Left ventricle myocardium superior (tissue), 1 donor: ENCODE data around the gene ZMYM2. TPM values are rescaled to one million over a fixed set of nuclear protein-coding genes. Genes with fewer than 3 reads are reported as not detected.

ENCODE experiments used
- ATAC-seq: fragments of 200-7000 bp; cut with Tn5 transposase; one replicate; pipeline ENCODE4 v1.9.1; 2020; ENCODE audit warnings: mild to moderate bottlenecking, moderate library complexity
- DNase-seq: peaks from one replicate; pipeline ENCODE4 v3.0.0-alpha.2; 2020
- intact Hi-C: fragments of 100-400 bp; cut with micrococcal nuclease; formaldehyde crosslinking; loops from one replicate; pipeline ENCODE4 v1.11.0; 2022
- total RNA-seq: library from RNA; stranded (reverse); fragmentation: NEBNext Ultra II Directional; extraction: Animal tissue kit (Norgen Biotek cat#: 25700); gene quantifications from one replicate; pipeline ENCODE4 v1.2.1, GENCODE V29; 2021
- donor health status: DM: no; HTN: yes; CAD: no; lungs with severe emphysema.

The ZMYM2 gene
- total RNA-seq, 1 donor from 2014 or later = 49.8 TPM

DNA sequence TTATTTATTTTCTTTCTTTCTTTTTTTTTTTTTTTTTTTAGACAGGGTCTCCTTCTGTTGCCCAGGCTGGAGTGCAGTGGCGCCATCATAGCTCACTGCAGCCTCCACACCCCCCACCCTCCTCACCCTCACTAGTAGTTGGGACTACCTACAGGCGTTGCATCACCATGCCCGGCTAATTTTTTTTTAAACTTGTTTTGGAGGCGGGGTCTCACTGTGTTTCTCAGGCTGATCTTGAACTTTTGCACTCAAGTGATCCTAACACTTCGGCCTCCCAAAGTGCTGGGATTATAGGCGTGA is 168.7 kb downstream of the ZMYM2 start:
- intact Hi-C loops = no loop called here
- DNase-seq = no peak
- ATAC-seq = peak; percentile 22

DNA sequence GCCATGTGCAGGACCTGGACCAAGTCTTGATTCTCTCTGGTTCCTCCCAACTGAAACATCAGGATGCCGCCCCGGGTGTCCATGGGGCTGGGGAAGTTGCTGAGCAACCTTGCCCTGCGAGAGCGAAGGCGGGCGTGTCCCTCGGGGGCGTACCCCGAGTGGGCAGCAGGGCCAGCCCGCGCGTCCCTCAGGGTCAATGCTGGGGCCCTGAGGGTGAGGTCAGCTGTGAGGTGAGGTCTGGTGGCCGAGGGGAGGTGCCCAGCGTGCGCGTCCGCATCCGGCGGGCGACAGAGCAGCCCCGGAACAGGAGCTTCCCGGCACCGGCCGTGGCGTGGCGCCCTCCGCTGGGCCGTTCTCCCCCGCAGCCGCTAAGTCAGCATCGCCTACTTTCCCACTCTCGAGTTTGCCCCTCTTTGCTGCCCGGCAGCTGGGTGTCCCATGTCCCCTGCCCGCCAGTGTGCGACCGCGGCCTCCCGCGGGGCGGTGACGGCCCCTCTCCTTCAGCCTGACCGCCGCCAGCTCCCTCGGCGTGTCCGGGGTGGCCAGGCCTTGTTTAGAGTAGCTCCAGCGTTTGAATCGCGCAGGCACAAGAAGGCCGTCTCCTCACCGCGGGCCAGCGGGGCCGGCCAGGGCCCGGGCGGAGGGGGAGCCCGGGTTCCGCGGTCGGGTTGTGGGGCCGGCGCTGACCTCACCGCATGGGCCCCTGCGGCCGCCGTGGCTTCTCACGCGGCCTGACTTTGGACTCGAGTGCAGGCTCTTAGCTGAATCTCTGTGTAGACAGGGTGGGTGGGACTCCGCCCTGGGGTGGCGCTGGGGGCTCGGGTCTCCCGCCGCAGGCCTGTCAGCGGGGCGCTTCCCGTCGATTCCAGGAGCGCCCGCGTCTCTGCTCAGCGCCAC is 169.3 kb downstream of the ZMYM2 start:
- ATAC-seq = peak; percentile 85
- DNase-seq = peak; percentile 86
- intact Hi-C loops = no loop called here

DNA sequence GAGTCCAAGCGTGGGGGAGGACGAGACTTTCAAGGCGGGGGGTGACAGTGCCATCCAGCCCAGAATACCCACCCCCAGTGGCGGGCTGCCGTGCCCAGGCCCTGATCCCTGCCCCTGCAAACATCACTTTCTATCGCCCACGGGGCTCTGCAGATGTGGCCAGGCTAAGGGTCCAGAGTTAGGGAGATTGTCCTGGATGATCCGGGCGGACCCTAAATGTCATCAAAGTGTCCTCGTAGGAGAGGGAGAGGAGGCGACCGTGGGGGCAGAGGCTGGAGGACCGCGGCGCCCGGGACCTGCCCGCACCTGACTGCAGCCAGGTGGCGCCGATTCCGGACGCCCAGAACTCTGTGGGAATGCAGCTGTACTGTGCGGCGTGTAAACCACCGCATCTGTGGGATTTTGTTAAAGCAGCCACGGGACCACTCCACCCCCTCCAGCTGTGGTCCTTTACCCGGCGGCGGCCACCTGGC is 170.0 kb downstream of the ZMYM2 start:
- intact Hi-C loops = no loop called here
- ATAC-seq (peak; percentile 24), DNase-seq (peak; percentile 47)

DNA sequence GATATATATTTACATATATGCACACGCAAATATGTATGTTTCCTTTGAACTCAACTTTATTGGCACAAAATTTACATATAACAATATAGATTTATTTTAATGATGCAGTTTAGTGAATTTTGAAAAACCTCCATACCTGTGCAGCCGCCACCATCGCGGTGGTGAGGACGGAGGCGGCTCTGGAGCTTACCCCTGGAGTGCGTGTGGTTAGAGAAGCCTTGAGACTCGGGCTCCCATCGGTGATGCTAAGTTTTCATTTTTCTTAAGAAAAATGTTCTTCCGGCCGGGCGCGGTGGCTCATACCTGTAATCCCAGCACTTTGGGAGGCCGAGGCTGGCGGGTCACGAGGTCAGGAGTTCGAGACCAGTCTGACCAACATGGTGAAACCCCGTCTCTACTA is 170.5 kb downstream of the ZMYM2 start:
- intact Hi-C loops = no loop called here

DNA sequence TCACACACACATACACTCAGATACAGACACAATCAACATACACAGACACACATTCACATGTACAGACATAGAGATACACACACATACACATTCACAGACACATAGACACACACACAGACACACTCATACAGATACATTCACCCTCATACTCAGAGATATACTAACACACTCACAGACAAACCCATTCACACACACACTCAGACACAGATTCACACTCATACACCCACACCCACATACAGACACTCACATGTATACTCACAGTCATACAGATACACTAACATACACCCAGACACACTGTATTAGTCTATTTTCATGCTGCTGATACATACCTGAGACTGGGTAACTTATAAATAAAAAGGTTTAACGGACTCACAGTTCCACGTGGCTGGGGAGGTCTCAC is 171.5 kb downstream of the ZMYM2 start:
- intact Hi-C loops = no loop called here
- DNase-seq (no peak), ATAC-seq (no peak)

More for the DNA sequence above, 170.5 kb downstream of the ZMYM2 start:
- no peak for ATAC-seq
- no peak for DNase-seq

DNA sequence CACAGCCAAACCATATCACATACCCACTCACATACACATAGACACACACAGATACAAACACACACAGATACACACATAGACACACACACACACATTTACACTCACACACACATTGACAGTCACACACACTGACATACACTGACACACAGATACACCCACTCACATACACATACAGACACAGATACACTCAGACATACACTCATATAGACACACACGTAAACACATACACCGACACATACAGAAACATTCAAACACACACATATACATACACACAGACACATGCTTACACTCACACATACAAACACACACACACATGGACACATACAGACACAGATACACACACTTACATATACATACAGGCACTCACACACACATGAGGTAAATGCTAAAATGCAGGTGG is 172.1 kb downstream of the ZMYM2 start:
- ATAC-seq (no peak), DNase-seq (no peak)
- intact Hi-C loops = no loop called here

DNA sequence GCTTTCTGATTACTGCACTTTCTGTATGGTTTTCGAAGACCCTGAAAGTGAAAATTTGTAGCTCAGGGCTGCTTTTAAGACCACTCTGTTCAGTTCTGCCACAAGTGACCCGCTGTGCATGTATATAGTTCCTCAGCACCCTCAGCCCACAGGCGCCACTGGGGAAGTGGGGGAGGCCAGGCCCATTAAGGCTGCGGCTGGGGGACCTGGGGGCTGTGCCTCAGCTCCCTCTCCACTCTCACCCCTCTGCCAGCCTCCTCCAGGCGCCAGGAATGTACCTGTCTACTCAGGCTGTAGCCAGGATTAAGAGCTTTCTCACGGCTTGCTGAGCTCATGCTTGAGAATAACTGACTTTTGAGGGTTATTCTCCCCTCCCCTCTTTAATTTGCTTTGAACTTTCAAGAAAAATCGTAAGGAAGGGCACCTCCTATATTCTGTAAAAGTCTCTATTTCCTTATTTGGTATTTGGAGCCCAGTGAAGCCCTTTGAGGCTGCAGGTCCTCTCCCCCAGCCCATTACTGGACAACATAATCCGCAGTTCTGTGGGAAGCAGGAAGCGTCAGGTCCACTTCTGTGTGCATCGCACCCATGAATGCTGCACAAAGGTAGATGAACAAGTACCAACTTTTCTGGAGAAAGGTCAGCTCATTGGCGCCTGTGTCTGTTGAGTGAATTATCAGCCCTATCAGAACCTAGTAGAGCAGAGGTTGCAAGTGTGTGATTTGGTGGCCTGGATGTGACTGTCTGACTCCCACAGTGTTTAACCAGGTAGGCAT is 172.7 kb downstream of the ZMYM2 start:
- DNase-seq (no peak), ATAC-seq (peak; percentile 6)
- intact Hi-C loops = no loop called here

DNA sequence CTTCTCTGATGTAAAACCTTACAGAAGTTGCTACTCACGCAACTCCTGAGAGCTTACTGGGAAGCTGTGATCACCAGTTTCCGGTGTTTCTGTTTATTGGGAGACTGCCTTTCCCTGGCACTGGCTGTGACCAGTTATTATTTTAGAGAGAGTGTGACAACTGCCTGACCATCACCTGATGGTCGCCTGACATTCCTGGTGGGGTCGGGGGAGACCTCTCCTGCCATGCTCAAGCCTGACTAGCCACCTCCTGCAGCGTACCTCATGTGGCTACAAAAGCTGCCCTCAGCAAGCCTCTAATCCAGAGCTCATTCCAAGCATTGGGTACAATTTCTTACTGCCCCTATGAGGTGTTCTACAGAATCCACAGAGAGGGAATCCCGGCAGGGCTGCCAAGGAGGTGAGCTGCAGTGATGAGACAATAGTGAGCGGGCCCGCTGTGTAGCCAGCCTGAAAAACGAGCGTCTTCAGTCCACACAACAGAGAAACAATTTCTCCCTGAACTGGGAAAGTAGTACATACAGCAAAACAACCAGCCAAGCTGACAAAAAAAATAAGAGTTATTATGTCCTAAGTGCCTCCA is 173.6 kb downstream of the ZMYM2 start:
- ATAC-seq = no peak
- DNase-seq = no peak

DNA sequence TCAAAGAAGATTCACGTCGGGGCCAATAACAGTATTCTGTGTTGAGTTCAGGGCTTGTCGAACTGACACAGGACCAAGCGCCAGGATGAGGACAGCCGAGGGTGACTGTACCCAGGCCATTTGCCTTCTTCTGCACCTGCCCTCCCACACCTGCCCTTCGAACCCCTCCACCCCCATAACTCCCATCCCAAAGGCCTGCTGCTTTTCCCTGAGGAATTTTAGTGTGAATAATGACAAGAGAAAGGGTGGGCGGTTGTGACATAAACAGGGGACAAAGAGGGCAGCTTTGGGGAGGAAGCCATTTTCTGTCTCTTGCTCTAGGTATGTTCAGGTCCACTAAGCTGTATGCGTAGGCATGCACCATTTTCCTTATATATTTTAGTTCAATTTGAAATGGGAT is 176.2 kb downstream of the ZMYM2 start:
- no peak for DNase-seq
- ATAC-seq = no peak
- intact Hi-C loops = no loop called here

More for the DNA sequence above, 173.6 kb downstream of the ZMYM2 start:
- intact Hi-C loops = no loop called here

DNA sequence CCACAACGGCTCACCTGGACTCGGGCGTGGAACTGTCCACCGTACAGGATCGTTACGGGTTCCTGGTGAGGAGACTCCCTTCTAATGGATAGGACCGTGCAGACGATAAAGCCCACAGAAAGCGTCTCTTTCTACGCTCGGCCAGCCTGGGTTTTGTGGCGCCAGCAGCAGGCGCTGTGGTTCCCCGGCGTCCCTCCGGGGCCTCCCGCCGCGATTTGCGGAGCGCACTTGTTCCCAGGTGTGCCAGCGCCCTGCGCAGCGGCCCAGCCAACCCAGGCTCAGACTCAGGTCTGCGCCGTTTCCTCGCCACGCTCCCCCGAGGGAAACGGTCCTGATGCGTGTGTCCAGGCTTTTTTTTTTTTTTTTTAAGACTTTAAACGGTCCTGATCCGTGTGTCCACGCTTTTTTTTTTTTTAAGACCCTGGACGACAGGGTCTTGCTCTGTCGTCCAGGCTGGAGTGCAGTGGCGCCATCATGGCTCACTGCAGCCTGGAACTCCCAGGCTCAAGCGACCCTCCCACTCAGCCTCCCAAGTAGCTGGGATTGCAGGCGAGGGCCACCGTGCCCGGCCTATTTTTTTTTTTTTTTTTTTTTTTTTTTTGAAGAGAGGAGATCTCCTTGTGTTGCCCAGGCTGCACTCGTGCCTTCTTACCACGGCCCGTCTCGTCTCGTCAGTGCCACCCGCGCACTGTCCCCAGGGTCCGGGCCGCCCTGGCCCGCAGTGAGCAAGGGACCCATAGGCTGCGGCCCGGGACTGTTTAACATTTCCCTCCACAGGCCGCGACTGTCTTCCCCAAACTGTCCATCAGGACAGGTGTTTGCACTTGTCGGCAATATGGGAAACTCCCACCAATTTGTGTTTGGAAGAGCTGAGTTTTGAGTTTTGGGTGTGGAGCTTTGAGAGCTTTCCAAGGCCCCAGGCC is 178.5 kb downstream of the ZMYM2 start:
- intact Hi-C loops = no loop called here
- no peak for ATAC-seq
- DNase-seq = no peak

DNA sequence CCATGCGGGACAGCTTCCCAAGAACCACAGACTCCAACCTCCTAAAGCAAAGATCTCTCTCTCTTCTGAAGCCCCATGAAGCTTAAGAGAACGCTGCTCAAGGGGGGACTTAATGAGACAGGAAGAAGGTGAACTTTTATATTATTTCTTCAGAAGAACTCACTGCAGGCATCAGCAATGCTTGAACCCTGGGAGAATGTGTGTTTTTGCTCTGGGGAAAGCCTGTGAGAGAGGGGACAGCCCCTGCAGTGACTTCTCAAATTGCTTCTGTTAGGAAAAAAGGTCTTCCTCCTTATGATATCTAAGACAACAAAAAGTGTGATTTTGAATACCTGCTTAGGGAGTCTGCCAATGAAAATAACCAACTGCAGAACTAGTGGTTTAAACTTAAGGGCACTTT is 179.3 kb downstream of the ZMYM2 start:
- DNase-seq (no peak), ATAC-seq (no peak)
- intact Hi-C loops = no loop called here

DNA sequence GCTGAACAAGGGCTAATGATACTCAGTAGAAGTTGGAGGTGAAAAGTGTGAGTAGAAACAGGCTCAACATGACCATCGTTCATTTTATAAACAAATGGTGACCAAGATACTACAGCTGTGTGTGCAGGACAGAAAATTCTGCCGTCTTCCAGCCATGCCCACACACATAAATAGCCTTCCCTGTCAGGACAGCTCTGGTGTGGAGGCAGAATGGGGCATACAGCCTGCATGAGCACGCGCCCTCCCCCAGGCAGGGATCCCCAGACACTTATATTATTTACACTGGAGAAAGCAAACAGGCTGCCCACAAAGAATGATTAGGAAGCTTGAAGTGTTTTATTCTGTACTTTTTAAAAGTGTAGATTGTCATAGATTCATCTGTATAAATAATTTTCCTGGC is 182.0 kb downstream of the ZMYM2 start:
- no peak for DNase-seq
- intact Hi-C loops = loop anchor here (10.0 kb wide), 1 partner anchor 56 kb away; no protein-coding TSS in a partner anchor
- ATAC-seq = peak; percentile 61

Other genes starting within 250 kb of the ZMYM2 start
- gene PSPC1, start 175.8 kb upstream of the ZMYM2 start, total RNA-seq = 27.6 TPM
- gene ZMYM5, start 95.1 kb upstream of the ZMYM2 start, total RNA-seq = 6.4 TPM
- 17.9 TPM for gene GJA3, start 202.3 kb downstream of the ZMYM2 start, total RNA-seq
- gene GJB2, start 234.2 kb downstream of the ZMYM2 start, total RNA-seq = 0.42 TPM